Measurements from ENCODE around the gene INSR. TPM values are rescaled to one million over a fixed set of nuclear protein-coding genes. Genes with fewer than 3 reads are reported as not detected.
"Not testable (repeated sequence)": the region's sequence is repeated elsewhere in the genome, so short reads cannot be mapped to it uniquely, and the experiment has no call there.

Gene INSR
- polyA plus RNA-seq, 2 of the 4 experiments (the other 2 are of a cell fraction), result 1.8 to 3.3 TPM

DNA sequence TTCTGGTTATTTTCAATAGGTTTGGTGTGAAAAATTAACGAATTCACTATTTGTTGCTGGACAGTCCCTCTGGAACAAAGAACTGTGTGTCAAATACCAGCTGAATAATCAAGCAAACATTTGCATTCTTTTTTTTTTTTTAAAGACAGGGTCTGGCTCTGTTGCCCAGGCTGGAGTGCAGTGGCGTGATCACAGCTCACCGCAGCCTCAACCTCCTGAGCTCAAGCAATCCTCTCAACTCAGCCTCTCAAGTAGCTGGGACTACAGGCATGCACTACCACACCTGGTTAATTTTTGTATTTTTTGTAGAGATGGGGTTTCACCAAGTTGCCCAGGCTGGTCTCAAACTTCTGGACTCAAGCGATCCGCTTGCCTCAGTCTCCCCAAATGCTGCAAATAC lies 67.1 kb downstream of the INSR start:
- H3K4me1 ChIP-seq; H3K9me3 ChIP-seq; H3K4me3 ChIP-seq; H3K27ac ChIP-seq; FAIRE-seq; POLR2A ChIA-PET; ATAC-seq; DNase-seq (ENCODE audit: low read depth in 1 of 2, low spot score in 1 of 2); H3K4me2 ChIP-seq: not testable (repeated sequence)
- CTCF ChIA-PET, result interaction anchor here (0.6 to 1.2 kb wide), 3 partner anchors 8 to 46 kb away, joined by 3 to 5 read pairs (median 5); no protein-coding TSS in a partner anchor
- WGBS (ENCODE audit: missing lambda C conversion rate), result 83% methylated on average over 5 of the region's 5 CpGs

GRCh38 chr19:7226739-7227138 lies 67.5 kb downstream of the INSR start:
- DNase-seq (ENCODE audit: low read depth in 1 of 2, low spot score in 1 of 2) (no peak), ATAC-seq (no peak), FAIRE-seq (no peak)
- Histone ChIP-seq H3K27ac (no peak overlapping the region), H3K4me2 (no peak overlapping the region), H3K9me3 (no peaks in the 10 kb centered on the region), H3K4me1 (no peaks in the 10 kb centered on the region), H3K4me3 (no peak overlapping the region)
- TF ChIP-seq, protein P1, sequence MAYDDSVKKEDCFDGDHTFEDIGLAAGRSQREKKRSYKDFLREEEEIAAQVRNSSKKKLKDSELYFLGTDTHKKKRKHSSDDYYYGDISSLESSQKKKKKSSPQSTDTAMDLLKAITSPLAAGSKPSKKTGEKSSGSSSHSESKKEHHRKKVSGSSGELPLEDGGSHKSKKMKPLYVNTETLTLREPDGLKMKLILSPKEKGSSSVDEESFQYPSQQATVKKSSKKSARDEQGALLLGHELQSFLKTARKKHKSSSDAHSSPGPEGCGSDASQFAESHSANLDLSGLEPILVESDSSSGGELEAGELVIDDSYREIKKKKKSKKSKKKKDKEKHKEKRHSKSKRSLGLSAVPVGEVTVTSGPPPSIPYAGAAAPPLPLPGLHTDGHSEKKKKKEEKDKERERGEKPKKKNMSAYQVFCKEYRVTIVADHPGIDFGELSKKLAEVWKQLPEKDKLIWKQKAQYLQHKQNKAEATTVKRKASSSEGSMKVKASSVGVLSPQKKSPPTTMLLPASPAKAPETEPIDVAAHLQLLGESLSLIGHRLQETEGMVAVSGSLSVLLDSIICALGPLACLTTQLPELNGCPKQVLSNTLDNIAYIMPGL (CRISPR knock-in tag; IDR thresholded peaks at IDR 0.05; ENCODE audit: borderline replicate concordance), result no peak
- TF ChIP-seq, protein P2, sequence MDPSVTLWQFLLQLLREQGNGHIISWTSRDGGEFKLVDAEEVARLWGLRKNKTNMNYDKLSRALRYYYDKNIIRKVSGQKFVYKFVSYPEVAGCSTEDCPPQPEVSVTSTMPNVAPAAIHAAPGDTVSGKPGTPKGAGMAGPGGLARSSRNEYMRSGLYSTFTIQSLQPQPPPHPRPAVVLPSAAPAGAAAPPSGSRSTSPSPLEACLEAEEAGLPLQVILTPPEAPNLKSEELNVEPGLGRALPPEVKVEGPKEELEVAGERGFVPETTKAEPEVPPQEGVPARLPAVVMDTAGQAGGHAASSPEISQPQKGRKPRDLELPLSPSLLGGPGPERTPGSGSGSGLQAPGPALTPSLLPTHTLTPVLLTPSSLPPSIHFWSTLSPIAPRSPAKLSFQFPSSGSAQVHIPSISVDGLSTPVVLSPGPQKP (IDR thresholded peaks at IDR 0.05; ENCODE audit: low read depth, low read length), result no peak
- no peak for TF ChIP-seq EHMT2 (IDR thresholded peaks at IDR 0.05; ENCODE audit: low read depth)
- TF ChIP-seq CHD4 (IDR thresholded peaks at IDR 0.05; ENCODE audit: borderline replicate concordance), result no peak
- TF ChIP-seq, protein P3, sequence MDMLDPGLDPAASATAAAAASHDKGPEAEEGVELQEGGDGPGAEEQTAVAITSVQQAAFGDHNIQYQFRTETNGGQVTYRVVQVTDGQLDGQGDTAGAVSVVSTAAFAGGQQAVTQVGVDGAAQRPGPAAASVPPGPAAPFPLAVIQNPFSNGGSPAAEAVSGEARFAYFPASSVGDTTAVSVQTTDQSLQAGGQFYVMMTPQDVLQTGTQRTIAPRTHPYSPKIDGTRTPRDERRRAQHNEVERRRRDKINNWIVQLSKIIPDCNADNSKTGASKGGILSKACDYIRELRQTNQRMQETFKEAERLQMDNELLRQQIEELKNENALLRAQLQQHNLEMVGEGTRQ (IDR thresholded peaks at IDR 0.05), result no peak
- TF ChIP-seq KDM1A (IDR thresholded peaks at IDR 0.05; ENCODE audit: low read depth), result no peak
- no peak for TF ChIP-seq TP53 (CRISPR knock-in tag; IDR thresholded peaks at IDR 0.05)
- no peak for TF ChIP-seq FOSB (CRISPR knock-in tag; IDR thresholded peaks at IDR 0.05)
- POLR2A ChIA-PET, result no interaction called here
- CTCF ChIA-PET, result interaction anchor here (0.6 to 1.2 kb wide), 3 partner anchors 8 to 46 kb away, joined by 3 to 5 read pairs (median 5); no protein-coding TSS in a partner anchor

GRCh38 chr19:7225741-7226140 lies 68.5 kb downstream of the INSR start:
- H3K4me1 ChIP-seq, result no peaks in the 10 kb centered on the region
- H3K4me3 ChIP-seq, result no peak overlapping the region
- FAIRE-seq (no peak), ATAC-seq (no peak), DNase-seq (ENCODE audit: low read depth in 1 of 2, low spot score in 1 of 2) (no peak)
- H3K9me3 ChIP-seq, result no peaks in the 10 kb centered on the region
- CTCF ChIA-PET, result no interaction called here
- no peak overlapping the region for H3K27ac ChIP-seq
- TF ChIP-seq NPAS2 (CRISPR knock-in tag; IDR thresholded peaks at IDR 0.05; ENCODE audit: borderline replicate concordance), result no peak
- TF ChIP-seq, protein P4, sequence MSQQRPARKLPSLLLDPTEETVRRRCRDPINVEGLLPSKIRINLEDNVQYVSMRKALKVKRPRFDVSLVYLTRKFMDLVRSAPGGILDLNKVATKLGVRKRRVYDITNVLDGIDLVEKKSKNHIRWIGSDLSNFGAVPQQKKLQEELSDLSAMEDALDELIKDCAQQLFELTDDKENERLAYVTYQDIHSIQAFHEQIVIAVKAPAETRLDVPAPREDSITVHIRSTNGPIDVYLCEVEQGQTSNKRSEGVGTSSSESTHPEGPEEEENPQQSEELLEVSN (IDR thresholded peaks at IDR 0.05; ENCODE audit: borderline replicate concordance, low read depth), result no peak
- TF ChIP-seq RCOR1 (IDR thresholded peaks at IDR 0.05; ENCODE audit: low read depth, low read length), result no peak
- no peak for TF ChIP-seq HDAC2 (IDR thresholded peaks at IDR 0.05)
- no peak for TF ChIP-seq ZC3H11A (IDR thresholded peaks at IDR 0.05)
- no peak for TF ChIP-seq MAX (IDR thresholded peaks at IDR 0.05)
- TF ChIP-seq MYC (IDR thresholded peaks at IDR 0.05; ENCODE audit: borderline replicate concordance, low read length), result no peak
- no peak for TF ChIP-seq ZFP36 (IDR thresholded peaks at IDR 0.05; ENCODE audit: borderline replicate concordance, partially characterized antibody)
- no peak for TF ChIP-seq FOXS1 (CRISPR knock-in tag; IDR thresholded peaks at IDR 0.05)
- TF ChIP-seq NFE2L2 (conservative IDR thresholded peaks at IDR 0.05; ENCODE audit: low read length), result no peak
- TF ChIP-seq ZSCAN20 (CRISPR knock-in tag; IDR thresholded peaks at IDR 0.05), result no peak
- no peak for TF ChIP-seq PBX3 (IDR thresholded peaks at IDR 0.05)
- TF ChIP-seq HOXB13 (CRISPR knock-in tag; IDR thresholded peaks at IDR 0.05; ENCODE audit: low read depth), result no peak
- no peak for TF ChIP-seq EHF (CRISPR knock-in tag; IDR thresholded peaks at IDR 0.05)
- no peak for TF ChIP-seq KDM5A (IDR thresholded peaks at IDR 0.05)
- TF ChIP-seq JUN (IDR thresholded peaks at IDR 0.05), result no peak
- TF ChIP-seq, protein P1 (CRISPR knock-in tag; IDR thresholded peaks at IDR 0.05; ENCODE audit: borderline replicate concordance), result no peak
- TF ChIP-seq PHF8 (IDR thresholded peaks at IDR 0.05; ENCODE audit: borderline replicate concordance, low read depth), result no peak
- TF ChIP-seq CHD2 (IDR thresholded peaks at IDR 0.05; ENCODE audit: low read length, partially characterized antibody), result no peak
- TF ChIP-seq JUNB (IDR thresholded peaks at IDR 0.05), result no peak
- POLR2A ChIA-PET, result no interaction called here
- 63% methylated on average over 3 of the region's 10 CpGs for WGBS (ENCODE audit: missing lambda C conversion rate)
- H3K4me2 ChIP-seq, result no peak overlapping the region

Measured in A549 (cell line).